HG03575 (cell line): ENCODE results near the gene KCTD19.

Experiments
- ATAC-seq: cut with Tn5 transposase; IDR thresholded peaks from one replicate; pipeline ENCODE4 v1.9.1; 2021; ENCODE audit not compliant: unreplicated experiment, insufficient number of reproducible peaks, low FRiP score; ENCODE audit errors: extremely low read depth

The KCTD19 gene

DNA sequence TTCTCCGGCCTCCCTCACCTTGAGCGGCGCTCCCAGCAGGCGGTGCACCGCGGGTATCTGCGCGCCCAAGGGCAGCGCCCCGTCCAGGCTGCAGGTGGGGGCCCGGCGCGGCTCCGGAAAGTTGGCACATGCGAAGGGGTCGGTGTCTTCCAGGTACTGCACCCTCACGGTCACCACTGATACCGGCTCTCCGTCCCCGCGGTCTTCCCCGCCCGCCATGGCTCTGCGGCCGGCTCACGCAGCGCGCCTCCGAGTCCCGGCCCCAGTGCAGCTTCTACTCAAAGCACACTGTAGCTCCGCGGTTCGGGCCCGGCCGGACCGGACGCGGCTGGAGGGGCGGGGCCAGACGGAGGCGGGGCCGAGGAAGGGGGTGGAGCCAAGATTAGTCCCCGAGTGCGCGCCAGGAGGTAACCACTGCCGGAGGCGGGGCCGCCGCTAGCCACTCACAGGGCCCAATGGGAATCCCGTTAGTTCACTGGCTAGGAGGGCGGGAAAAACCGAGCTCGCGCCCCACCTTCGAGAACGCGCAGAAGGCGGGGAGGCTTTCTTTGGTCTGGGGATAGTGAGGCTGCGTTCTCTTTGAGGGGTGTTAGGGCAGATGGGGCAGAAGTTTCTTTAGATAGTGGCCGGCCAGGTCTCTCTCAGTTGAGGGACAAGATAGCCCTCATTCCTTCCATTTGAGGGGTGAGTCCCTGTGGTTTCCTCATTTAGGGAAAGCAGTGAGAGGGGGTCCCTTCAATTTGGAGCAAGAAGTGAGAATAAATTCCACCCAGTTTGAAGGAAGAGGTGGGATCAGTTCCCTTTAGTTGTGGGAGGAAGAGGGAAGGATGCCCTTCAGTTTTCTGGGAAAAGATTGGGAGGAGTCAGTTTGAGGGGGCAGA is 79.1 kb downstream of the KCTD19 start, which contains the start of gene FHOD1:
TSS of gene FHOD1 (minus strand) at position 290 of the 881 bp plus-strand sequence. CDS start at position 219, 71 bp downstream.
- ATAC-seq = no peak

- no peak for ATAC-seq
Observed at GRCh38 chr16:67246756-67247191, 79.8 kb downstream of the KCTD19 start.

DNA sequence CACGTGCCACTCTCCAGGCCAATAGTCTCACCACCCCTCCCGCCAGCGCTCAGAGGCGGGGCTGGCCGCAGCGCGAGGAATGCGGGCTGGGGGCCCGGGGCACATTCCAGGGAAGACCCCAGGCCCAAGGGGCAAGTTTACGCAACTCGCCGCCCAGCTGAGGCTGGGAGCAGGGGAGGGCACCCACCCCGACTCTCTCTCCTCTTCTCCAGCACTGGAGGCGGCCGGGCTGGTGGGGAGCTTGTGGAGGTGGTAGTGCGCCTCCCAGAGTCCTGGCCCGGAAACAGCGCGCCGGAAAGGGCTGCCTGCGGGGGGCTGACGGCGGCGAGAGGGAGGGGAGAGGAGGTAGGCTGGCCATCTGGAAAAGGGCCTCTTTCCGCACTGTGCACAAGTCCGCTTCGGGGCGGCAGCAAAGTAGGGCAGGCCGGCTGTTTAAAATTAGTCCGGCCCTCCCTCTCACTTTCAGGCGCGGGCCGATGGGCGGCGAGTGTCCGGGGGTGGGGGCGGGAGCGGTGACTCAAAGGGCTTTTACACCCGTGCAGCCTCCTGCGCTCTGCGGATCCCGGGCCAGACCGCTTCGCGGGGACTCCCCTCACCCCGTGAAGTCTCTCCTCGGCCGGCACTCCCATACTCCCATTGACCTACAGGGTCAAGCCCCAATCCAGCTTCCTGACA is 80.3 kb downstream of the KCTD19 start:
- ATAC-seq = no peak

- ATAC-seq = no peak
Observed at GRCh38 chr16:67245674-67246080, 80.9 kb downstream of the KCTD19 start.

DNA sequence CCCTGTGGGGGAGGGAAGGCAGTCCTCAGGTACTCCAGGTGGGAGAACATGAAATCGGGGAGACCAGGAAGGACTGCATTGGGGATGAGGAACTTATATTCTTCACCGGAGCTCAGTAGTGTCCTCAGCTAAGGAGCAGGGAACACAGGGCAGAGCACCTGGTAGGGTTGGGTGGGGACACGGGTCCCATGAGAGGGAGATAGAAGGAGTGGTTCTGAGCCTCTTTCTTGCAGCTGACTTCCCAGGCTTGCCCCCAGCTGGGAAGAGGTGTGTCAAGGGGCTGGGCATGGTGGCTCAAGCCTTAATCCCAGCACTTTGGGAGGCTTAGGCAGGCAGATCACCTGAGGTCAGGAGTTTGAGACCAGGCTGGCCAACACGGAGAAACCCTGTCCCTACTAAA is 81.4 kb downstream of the KCTD19 start:
- ATAC-seq = no peak

GRCh38 chr16:67244387-67245185 is 82.0 kb downstream of the KCTD19 start:
- peak; percentile 32 for ATAC-seq

GRCh38 chr16:67243481-67243880 is 83.1 kb downstream of the KCTD19 start:
- no peak for ATAC-seq

- no peak for ATAC-seq
Observed at GRCh38 chr16:67242138-67242730, 84.3 kb downstream of the KCTD19 start.

- no peak for ATAC-seq
Observed at GRCh38 chr16:67241008-67241900, 85.3 kb downstream of the KCTD19 start.

GRCh38 chr16:67240506-67240905 is 86.0 kb downstream of the KCTD19 start:
- no peak for ATAC-seq
